ENCODE measurements around the gene TPBGL.

TPBGL gene

DNA sequence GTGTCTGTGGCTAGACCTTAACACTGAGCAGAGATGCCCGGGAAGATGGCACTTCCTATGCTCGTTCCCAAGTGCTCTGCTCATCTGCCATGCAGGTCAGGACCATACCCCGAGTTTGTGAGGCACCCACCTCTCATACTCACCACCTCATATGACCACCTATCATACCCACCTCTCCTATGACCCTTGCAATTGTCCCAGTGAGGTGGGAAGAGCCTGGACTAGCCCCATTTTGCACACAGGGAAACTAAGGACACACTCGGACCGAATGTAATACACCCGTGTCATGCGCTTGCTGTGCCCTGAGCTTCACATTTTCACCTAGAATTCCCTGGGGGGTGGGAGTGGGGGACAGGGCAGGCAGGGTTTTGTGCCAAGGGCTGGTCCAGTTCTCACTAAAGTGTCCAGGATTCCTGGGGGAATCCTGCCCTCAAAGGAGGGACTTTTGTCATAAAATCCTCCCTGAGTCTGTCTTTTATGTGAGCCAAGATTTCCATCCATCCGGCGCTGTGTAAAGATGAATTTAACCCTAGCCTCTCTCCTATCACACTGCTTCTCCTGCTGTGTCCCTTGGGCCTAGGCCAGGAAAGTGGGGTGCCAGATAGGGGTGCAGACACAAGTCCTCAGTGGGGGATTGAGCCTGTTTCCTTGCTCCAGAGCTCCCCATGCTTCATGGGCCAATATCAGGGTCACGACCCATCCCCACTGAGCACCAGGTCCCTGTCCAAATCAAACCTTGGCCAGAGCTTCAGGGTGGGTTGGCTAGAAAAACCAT, 20.0 kb downstream of the TPBGL start:
- H3K4me3 ChIP-seq (ENCODE audit: low read depth, low read length) = no peak overlapping the region
- DNase-seq (ENCODE audit: low read depth) = no peak
- TF ChIP-seq, protein P1, sequence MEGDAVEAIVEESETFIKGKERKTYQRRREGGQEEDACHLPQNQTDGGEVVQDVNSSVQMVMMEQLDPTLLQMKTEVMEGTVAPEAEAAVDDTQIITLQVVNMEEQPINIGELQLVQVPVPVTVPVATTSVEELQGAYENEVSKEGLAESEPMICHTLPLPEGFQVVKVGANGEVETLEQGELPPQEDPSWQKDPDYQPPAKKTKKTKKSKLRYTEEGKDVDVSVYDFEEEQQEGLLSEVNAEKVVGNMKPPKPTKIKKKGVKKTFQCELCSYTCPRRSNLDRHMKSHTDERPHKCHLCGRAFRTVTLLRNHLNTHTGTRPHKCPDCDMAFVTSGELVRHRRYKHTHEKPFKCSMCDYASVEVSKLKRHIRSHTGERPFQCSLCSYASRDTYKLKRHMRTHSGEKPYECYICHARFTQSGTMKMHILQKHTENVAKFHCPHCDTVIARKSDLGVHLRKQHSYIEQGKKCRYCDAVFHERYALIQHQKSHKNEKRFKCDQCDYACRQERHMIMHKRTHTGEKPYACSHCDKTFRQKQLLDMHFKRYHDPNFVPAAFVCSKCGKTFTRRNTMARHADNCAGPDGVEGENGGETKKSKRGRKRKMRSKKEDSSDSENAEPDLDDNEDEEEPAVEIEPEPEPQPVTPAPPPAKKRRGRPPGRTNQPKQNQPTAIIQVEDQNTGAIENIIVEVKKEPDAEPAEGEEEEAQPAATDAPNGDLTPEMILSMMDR (IDR thresholded peaks at IDR 0.05; ENCODE audit: low read depth, low read length, missing control alignments) = no peak

DNA sequence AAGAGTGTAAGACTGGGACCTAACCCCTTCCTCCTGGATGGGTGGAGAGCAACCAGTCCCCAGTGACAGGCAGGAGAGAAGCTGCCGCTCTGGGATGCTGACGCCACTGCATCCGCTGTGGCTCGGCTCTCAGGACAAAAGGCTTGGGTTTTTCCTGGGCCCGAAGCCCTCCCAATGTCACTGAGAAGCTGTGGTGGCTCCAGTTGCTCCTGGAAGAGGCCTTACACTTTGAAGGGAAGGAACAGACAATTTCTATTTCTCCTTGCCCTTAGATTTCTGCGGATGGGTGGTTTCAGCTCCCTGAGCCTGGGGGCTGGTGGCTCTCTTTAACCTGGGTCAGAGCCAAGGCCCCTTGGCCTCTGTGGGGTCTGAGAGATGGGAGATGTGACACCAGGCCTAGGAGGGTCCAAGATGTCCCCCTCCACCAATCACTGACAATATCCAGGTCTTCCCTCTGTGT, 21.4 kb downstream of the TPBGL start:
- H3K4me3 ChIP-seq (ENCODE audit: low read depth, low read length) = no peak overlapping the region
- TF ChIP-seq, protein P1 (IDR thresholded peaks at IDR 0.05; ENCODE audit: low read depth, low read length, missing control alignments) = no peak
- no peak for DNase-seq (ENCODE audit: low read depth)

DNA sequence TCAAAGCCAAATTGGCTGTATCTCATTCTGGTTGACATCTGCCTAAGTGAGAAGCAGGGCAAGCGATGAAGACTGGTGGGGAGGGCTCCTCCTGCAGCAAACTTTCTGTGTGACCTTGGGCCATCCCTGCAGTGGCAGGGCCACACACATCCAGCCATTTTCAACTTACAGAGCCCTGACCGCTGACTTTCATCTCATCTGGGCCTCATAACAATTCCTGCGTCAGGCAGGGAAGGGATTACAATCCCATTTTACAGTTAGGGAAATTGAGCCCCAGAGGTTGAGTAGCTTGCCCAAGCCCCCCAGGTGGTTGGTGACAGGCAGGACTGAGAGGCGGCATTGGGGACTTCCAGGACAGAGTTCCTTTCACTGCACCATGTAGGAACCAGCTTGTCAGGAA, 21.9 kb downstream of the TPBGL start:
- TF ChIP-seq, protein P1 (IDR thresholded peaks at IDR 0.05; ENCODE audit: low read depth, low read length, missing control alignments) = no peak
- no peak overlapping the region for H3K4me3 ChIP-seq (ENCODE audit: low read depth, low read length)
- DNase-seq (ENCODE audit: low read depth) = no peak

DNA sequence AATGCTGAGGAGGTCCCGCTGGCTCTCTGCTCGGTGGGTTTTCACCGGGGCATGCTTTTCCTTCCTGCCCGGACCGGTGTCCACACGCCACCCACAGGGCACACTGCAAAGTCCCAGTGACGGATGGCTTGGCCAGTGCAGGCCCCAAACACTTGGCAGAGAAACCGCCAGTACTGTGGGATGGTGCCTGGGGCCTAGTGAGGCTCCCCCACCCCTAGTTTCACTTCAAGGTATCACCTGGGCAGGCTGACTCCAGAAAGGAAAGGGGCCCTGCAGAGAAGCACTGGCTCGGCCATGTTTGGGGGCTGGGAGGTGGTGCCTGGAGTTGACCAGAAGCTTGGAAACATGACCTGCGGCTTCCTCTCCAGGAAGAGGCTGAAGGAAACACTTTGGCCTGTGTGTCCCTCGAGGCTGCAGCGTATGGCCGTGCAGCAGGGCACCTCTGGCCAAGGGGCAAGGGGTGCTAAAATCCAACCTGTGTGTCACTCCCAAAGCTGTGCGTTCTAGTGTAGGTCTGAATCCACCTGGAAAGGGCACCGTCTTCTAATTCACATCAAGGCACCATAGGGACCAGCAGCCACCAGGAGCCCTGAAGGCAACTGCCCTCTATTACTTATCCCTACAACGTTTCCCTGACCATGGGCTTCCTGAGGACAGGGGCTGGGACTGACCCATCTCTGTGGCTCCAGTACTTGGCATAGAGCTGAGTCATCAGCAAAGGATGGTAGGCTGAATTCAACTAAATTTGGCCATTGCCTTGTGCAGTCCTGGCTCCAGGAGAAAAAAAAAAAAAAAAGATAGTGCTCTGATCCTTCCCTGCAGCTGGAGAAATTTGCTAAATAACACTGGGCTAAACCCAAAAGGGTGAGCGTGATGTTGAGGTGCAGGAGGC, 22.6 kb downstream of the TPBGL start:
- TF ChIP-seq, protein P1 (IDR thresholded peaks at IDR 0.05; ENCODE audit: low read depth, low read length, missing control alignments) = no peak
- no peak for DNase-seq (ENCODE audit: low read depth)
- no peak overlapping the region for H3K4me3 ChIP-seq (ENCODE audit: low read depth, low read length)

DNA sequence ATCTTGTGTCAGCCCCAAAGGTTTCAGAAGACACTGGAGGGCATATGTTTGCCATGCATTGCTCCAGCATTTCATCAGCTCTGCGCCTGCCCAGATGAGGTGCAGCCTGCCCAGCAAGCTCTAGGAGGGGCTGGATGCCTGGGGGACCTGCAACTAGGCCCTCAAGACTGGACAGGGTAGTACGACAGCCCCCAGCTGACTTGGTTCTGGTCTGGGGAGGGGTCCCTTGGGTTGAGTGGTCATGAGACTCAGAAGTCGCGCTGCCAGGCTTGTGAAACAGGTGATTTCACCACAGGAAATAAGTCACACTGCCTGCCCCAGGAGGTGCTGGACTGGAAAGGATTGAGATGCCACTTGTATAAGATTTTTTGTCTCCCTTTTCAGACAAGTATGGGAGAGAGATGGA, 23.4 kb downstream of the TPBGL start:
- DNase-seq (ENCODE audit: low read depth) = no peak
- no peak overlapping the region for H3K4me3 ChIP-seq (ENCODE audit: low read depth, low read length)
- TF ChIP-seq, protein P1 (IDR thresholded peaks at IDR 0.05; ENCODE audit: low read depth, low read length, missing control alignments) = no peak

DNA sequence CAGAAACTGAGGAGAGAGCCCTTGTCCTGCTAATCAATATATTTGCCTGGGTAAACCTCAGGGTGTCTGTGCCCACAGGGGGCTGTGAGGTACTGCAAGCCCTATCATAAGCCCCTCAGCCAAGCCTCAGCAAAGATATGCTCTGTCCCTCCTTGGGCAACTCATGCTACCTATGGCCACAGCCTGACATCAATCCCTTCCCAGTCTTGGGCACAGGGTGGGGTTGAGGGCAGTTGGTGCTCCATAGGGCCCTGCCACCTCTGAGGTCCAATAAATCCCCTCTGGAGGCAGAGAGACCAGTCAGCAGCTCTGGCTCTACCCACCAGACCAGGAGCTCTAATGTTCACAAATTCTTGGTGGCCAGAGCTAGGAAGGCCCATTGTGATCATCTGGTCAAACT, 23.8 kb downstream of the TPBGL start:
- no peak overlapping the region for H3K4me3 ChIP-seq (ENCODE audit: low read depth, low read length)
- TF ChIP-seq, protein P1 (IDR thresholded peaks at IDR 0.05; ENCODE audit: low read depth, low read length, missing control alignments) = no peak
- DNase-seq (ENCODE audit: low read depth) = no peak

Measured in GM12864 (cell line).